ENCODE results near the gene STK38.

STK38 gene

DNA sequence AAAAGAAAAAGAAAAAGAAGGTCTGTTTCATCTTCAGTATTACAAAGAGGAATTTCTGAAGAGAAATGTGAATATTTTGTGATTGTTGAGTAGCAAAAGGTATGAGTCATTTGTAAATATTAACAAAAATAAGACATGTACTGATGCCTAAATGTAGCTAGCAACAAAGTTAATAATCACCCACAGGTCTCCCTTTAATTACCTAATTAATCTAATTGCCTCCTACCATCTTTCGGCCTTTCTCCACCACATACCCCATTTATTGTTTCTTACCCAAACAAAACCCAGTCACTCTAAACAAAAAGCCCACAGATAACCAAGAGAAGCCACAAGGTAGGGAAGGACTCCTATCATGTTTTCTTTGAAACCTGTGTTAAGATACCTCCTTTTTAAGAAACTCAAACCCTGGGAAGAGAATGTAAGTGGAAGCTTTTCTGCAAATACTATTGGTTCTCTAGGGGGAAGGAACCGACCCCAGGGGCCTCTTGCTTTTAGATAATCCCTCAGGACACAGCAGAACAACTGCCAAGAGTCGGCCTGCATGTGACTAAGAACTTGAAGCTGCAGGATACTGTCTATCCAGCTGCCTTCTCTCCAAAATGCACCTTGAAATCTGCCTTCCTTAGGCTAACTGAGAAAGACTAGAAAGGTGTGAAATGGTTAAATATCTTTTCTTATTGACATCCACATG is 16.1 kb upstream of the STK38 start:
- no peak for DNase-seq

DNA sequence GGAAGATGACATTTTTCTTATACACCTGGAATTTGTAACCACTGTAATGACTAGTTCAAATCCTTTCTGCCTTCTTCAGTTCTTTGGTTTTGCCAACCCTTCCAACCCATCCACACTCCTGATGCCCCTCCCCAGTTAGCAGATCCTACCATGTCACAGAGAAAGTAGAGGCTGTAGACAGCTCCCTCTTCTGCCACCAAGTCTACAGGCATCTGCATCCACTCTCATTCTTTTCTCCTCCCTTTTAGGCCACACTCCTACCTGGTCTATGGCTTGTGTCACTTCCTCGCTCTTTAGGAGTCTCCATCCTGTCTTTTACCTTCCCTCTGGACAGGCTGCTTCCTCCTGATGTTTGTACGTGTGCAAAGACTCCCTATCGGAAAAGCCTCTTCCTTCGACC is 13.5 kb upstream of the STK38 start:
- DNase-seq = no peak

DNA sequence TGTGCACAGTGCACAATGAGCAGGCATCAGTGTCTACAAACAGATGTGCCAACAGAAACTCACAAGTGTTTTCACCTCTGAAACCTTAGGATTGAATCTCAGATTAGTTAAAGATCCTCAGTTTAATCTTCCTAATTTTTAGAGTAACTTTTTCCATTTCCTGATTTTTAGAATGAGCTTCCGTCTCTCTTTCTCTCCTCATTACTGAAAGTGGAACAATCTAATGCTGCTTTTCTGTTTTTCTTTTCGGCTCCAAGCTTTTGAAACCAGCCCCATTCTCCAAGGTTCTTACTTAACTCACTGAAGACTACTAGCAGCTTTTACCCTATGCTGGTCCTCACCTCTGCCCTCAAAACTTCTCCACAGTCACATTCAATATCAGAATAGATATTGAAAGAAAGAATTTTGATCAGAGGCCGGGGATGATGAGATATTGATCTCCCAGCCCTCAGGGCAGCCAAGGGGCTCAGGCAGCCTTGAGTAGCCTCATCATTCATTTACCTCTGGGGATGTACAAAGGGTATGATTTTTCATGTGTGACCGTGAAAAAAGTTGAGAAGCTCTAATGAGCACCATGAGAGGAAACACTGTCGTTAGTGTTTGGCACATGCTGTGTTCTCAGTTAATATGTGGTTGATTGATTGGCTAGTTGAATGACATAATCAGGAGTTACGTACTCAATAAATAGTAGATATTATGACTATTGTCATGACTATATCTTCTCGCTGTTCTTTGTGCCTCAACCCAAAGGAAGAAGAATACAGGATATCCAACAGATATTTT is 11.9 kb upstream of the STK38 start:
- no peak for DNase-seq

DNA sequence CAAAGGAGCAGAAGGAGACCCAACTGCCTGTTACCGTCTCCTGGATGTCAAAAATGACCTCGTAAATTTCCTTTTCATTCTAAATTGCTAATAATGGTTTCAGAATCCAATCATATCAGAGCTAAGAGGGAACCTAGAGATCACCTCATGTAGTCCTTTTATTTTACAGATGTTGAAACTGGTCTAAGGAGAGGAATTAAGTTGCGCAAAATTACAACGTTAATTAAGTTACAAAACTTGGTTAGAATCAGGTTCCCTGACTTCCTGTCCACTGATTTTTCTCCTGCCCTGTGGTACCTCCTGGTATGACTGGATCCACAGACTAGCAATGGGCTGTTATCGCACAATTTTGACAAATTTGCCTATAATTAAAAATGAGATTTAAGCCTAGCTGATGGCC is 9.0 kb upstream of the STK38 start:
- no peak for DNase-seq

DNA sequence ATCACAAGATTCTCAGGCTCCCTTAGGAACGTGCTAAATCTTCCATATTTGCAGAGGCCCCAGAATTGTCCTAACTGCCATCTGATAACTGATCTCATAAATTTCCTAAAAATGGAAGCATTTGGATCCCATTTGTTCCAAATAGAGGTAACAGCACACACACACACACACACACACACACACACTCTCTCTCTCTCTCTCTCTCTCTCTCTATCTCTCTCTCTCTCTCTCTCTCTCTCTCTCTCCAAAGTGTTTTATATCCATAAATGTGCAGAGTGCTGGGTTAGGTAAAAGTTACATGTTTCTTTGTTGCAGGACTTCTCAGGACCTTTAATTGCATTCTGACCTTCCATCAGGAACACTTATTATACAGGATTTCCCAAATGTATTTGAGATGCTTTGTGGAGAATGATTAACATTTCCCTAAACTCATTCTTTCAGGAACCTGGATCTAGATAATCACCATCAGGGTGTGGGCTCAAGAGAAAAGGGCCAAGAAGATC is 8.5 kb upstream of the STK38 start:
- no peak for DNase-seq

DNA sequence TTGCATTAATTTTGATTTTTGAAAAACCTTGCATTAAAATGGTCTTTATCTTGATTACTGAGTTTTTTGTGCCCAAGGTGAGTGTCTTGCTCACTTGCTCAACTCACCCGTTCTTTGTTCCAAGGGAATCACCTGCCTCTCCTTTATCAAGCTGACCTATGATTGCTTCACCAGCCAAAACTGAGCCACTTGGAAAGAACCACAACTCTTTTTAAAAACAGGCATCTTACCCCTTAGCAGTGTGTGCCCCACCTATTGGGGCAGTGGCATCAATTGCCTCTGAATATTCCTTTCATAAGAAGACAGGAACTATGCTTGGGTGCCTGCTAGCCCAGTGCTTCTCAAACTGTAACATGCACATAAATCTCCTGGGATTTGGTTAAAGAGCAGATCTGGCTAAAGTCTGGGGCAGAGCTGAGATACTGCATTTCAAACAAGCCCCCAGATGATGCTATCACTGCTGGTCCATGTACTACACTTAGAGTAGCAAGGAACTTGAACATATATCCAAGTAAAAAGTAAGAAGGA is 3.3 kb upstream of the STK38 start:
- no peak for DNase-seq

DNA sequence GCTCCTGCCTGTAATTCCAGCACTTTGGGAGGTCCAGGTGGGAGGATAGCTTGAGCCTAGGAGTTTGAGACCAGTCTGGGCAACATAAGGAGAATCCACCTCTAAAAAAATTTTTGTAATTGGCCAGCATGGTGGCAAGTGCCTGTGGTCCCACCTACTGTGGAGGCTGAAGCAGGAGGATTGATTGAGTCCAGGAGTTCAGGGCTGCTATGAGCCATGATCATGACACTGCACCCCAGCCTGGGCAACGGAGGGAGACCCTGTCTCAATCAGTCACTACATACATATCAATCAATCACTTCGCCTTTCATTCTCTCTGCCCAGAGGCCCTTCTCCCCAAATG is 1.1 kb upstream of the STK38 start:
- DNase-seq = no peak

DNA sequence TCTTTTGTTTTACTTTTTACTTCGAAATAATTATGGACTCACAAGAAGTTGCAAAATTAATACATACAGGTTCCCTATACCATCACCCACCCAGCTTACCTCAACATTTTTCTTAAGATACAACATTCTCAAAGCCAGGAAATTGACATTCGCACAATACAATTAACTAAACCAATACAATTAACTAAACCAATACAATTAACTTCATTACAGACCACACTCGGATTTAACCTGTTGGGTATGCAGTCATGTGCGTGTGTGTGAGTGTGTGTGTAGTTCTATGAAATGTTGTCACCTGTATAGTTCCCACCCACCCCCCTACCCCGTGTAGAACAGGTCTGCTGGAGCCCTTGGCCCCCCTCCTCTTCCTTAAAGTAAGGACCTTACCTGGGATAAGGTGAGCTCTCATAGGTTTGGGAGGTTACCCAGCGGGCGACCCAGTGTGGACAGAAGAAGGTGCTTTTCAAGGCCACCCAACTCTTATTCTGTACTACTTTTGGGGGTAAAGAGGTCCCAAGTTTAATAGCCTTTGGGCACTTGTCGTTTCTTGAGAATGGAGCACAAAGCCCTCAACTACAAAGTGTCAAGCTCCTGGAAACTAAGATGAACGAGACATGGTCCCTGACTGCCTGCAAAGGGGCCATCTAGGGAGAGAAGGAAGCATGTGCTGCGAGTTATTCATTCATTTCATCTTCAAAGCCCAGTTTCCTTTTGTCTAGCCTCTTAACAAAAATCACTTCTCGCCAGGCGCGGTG is 544 bp upstream of the STK38 start:
- no peak for DNase-seq

DNA sequence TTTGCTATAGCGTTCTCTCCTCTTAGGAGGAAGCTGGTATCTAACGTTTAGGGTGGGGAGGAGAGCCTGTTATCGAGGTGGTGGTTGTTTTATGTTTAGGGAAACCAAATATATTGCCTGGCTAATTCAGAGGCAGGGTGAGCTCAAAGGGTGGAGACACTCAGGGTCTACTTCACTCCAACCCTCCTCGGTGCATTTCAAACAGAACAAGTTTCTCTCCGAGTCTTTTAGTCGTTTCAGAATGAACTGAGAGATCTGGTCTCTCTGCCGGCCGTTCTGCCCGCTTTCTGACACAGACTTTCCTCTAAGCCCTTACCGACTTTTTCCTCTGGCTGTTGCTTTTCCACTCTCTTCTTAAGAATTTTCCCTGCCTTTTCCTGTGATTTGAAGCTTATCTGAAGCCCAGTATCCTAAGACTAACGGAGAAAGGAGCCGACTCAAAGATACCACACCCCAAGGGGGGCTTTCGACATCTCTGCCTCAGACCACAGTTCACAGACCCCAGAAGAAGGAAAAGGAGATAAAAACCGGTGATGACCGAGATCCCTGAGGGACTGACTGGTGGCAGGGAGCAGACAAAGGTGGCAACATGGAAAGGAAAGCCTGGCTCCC is 865 bp downstream of the STK38 start:
- peak; percentile 8 for DNase-seq

DNA sequence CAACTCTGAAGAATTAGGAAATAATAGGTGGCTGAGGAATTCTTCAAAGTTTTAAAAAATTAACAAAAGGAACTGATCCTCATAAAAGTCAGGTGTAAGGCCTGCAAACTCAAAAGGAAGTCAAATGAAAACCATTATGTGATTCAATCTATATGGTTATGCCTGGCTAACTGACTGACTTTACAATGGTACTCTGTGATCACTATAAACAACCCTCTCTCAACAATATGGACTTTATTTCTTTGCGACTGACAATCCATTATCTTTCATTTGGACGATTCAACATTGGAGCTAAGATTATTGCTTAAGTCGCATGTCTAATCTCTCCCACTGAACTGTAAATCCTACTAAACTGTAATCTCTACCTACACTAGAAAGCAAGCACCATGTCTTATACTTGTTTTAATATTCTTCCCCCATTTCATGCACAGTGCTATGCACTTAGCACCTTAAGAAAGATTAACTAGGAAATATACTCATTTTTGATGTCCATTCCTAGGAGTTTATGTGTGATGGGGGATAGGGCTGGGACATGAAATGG is 1.4 kb downstream of the STK38 start:
- no peak for DNase-seq

DNA sequence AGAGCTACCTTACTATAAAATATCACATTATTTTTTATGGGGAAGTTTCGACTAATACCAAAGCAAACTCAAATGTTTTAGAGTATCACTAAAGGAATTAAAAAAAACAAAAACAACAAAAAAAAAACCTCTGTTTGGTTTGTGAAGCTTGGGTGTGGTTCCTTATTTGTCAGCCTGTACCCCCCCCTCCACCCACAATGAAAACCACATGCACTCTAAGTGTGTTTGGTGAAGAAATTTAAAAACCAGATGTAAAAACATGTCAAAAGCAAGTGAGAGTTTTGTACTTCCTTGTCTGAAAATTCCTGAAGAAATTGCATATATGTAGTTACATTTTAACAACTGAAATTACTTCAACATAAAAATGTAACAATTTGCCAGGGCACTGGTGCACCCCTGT is 3.1 kb downstream of the STK38 start:
- peak; percentile 72 for DNase-seq

DNA sequence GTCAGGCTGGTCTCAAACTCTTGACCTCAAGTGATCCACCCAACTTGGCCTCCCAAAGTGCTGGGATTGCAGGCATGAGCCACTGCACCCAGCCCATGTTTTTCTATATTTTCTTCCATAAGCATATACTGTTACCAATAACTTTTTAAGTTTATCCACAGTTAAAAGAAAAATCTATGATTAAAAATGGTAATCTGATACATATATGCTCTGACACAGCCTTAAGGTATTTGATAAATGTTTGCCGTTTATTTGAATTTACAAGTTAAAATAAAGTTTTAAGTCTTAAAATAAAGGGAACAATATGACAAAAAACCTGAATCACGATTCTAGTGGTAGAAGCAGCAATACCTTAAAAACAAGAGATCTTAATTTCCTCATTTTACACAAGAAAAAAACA is 5.2 kb downstream of the STK38 start:
- DNase-seq = no peak

DNA sequence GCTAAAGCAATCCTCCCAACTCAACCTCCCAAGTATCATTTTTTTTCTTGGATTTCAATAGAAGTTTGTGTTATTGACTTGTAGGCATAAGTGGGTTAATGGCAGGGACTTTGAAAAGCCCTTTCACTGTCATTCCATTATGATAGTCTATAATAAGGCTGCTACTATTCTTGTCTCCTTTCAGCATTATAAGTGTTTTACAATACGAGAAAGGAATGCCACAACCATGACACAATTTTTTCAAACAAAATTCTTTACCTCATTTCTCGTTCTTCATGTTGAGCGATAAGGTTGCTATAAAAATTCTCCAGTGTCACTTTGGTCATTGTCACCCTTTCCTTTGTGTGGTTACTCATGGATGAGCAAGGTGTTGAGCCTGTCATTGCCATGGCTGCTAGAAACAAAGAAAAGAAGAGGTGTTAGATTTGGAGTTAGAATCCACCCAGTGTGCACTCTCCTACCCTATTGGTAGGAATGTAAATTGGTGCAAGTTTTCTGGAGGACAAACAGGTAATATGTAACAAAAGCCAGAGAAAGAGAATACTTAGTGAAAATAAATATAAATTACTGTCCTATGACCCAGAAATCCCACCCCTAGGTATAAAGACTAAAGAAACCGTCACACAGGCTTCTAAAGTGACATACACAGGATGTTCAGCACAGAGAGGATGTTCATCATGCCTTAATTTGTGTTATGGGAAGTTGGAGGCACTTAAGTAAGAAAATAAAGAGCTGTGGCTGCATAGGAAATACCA is 7.3 kb downstream of the STK38 start:
- DNase-seq = no peak

DNA sequence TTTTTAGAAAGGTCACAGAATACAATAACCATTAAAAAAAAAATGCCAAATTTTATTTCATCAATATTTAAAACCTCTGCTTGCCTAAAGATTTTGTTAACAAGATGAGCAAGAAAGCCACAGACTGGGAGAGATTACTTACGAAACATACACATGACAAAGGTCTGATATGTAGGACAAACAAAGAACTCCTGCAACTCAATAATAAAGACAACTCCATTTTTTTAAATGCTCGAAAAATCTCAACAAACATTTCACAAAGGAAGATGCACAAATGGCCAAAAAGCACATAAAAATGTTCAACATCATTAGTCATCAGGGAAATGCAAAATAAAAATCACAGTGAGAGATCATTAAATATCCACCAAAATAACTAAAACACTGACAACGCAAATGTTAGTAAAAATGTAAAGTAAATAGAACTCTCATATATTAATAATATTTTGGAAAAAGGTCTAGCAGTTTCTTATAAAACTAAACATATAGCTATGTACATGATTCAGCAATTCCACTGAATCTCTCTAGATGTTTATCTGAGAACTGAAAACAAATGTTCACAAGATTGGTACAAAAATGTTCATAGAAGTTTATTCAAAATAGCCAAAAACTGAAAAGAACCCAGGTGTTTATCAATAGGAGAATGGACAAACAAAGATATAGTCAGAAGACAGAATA is 10.3 kb downstream of the STK38 start:
- no peak for DNase-seq

DNA sequence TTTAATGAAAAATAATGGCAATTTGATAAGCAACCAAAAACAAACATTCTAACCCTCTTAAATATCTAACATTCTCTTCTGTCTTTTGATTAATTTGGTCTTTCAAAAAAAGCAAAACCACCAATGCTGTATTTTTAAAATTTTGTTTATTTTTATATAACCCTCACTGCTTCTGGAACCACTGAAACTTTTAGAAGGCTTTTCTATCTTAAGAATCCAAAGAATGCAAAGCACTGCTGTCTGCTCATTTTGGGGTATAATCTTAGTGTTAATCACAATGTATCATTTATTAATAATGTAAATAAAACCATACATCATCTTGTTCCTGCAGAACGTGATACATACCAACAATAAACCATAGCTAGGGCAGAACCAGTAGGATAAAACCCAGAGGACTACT is 14.0 kb downstream of the STK38 start:
- no peak for DNase-seq

DNA sequence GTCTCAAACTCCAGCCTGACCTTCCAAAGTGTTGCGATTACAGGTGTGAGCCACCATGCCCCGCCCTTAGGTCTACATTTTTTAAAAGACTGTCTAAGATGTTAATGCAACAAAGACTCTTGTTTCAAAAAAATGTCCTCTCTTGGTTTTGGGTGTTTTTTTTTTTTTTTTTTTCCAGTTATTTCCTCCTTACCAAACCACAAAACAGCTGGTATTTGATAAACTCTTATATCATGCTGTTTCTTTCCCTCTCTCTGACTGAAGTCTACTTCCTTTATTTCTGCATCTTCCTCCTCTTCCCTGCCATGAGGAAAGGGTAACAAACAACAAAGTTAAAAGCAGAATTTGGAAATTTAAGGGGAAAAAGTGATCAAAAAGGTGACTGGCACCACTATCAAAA is 21.2 kb downstream of the STK38 start:
- no peak for DNase-seq

DNA sequence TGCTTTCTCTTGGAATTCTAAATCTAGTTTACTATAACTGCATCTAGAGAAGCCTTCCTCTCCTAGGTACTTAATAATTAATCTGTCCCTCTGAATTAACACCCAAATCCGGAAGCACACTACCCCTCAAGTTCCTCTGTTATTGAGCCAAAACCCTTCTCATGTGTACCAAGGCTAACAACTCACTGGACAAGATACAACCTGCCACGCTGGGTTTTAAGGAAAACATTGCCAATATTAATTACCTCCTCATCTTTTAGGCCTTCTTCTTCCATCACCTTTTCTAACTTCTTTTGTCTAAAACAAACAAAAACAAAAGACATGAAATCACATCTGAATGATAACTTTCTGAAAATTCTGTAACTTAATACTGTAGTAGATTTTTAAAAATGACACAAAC is 21.9 kb downstream of the STK38 start:
- no peak for DNase-seq

DNA sequence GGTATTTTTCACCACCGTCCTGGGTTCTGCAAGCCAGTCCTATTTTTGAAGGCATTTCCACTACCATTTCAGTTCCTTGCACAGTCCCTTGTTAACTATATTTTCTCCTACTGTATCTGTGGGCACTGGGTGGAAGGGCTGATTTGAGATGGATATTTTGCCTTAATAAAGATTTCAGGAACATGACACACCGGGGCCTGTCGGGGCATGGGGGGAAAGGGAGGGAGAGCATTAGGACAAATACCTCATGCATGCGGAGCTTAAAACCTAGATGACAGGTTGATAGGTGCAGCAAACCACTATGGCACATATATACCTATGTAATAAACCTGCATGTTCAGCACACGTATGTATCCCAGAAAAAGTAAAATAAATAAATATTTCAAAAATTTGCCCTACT is 22.4 kb downstream of the STK38 start:
- DNase-seq = no peak

DNA sequence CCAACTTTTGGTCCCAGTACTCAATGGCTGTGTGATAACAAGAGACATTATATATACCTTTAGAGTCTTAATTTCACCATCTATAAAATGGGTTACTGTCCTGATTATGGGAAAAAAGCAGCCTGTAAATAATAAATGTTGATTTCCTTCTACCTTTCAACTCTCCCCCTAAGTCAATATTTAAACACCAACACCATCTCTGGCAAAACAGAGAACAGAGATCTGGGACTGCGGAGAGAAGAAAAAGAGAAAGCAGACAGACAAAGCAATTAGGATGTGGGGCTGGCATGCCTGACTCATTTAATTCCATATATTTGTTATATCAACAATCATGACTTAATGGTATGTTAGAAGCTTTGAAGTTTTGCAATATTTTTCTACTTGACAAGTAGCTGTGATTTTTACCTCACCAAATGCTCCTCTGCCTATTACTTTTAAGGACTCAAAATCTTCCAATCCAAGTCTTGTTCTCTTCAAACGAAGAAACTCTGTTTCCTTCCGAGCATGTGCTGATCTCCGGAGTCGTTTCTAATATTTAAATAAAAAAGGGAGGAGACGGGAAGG is 23.3 kb downstream of the STK38 start:
- DNase-seq = no peak

DNA sequence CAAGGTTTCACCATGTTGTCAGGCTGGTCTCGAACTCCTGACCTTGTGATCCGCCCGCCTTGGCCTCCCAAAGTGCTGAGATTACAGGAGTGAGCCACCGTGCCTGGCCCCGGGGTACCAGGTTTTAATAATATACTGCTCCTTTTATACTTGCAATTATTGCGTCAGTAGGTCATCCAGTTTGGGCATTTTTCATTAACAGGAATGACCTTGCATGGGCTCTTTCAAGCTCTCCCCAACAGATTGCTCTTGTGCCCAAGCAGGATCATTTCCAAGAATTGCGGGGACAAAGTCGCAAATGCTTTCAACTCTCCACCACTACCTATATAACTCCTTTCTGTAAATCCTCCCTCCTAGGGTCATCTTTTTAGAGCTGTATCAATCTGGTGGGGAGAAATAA is 23.8 kb downstream of the STK38 start:
- DNase-seq = no peak

DNA sequence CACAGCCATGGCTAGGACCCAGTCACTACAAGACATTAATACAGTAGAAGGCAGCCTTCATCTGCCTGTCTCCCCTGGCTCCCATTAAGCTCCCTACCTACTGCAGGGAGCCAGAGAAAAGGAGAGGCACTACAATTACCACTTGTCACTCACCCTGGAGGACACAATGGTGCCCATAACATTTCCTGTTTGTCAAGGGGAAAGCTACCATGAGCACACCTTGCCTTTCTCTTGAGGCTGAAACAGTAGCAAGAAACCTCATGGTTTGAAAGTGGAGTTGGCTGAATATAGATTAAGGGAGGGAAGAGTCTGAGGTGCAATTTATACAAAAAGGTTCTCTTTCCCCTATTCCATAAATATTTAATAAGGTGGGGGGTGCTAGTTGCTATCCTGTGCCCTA is 27.9 kb downstream of the STK38 start:
- DNase-seq = no peak
